ENCODE data around the gene APLF.

- no peak for TF ChIP-seq CTCF (IDR thresholded peaks at IDR 0.05; ENCODE audit: low read depth, low read length)
- TF ChIP-seq POLR2A (IDR thresholded peaks at IDR 0.05; ENCODE audit: extremely low read depth, insufficient read length) = no peak
- no peak for TF ChIP-seq MAX (IDR thresholded peaks at IDR 0.05; ENCODE audit: low read depth, low read length)
Measured at GRCh38 chr2:68448671-68449653, 18.4 kb upstream of the APLF start.
